HG03064 (cell line): Measurements from ENCODE around the gene RAB41.
"Not testable (repeated sequence)": the region's sequence is repeated elsewhere in the genome, so short reads cannot be mapped to it uniquely, and the experiment has no call there.

Source experiments
- ATAC-seq: cut with Tn5 transposase; IDR thresholded peaks from one replicate; pipeline ENCODE4 v1.9.1; 2021; ENCODE audit warnings: low read depth; ENCODE audit not compliant: unreplicated experiment

The RAB41 gene

DNA sequence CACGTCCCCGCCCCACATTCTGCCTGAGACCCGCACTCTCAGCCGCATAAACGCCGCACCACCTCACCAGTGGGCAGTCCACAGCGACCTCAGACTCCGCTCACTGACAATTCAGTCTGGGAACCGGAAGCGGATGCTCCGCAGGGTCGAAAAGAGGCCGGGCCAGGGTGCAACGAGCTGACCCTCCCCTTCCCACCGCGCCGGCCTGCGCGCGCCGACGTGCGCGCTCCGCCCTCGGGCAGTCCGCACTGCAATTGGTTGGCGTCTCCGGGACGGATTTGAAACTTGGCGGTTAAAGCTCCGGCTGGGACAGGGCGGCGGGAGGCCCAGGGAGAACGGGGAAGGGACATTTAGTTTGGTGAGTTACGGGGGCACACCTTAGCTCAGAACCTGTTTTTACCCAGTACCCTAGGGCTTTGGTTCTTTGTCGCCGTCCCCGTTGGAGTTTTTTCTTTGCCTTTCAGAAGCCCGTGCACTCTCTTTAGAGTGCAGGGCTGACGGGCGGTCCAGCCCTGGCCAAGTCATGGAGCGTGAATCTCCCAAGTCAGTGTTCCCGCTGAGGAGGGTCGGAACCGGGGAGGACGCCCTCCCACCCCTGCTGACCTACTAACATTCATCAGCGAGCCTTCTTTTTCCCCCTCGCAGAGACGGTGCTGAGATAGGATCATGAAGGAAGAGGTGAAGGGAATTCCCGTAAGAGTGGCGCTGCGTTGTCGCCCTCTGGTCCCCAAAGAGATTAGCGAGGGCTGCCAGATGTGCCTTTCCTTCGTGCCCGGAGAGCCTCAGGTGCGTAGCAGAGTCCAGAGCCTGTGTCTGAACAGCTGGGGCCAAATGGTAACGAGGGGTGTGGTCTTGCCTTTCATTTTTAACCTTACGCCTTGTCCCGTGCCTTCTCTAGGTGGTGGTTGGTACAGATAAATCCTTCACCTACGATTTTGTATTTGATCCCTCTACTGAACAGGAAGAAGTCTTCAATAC lies 8.1 kb downstream of the RAB41 start, which contains the start of the genes KIF4A and PDZD11:
KIF4A (plus strand) TSS at position 312 of the 978 bp plus-strand sequence; CDS start at position 667, 355 bp downstream.
PDZD11 (minus strand) TSS at position 135 of the 978 bp plus-strand sequence. CDS start 586 bp downstream, outside the sequence.
- ATAC-seq = peak; percentile 87

DNA sequence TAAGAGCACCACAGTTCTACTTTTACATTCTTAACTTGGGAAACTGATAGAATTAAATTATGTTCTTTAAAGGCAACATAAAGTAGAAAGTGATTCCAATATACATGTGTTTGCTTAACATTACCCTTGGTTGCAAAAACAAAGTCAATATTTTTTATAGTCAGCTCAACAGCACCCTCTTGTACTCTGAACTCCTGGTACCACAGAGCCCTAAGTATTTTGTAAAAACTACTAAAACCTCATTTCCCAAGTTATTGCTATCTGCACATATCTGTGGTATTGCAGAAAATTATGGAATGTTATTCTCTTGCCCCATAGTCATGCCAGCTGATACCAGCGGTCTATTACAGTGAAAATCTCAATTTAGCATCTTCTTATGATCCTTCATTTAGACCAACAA lies 10.8 kb downstream of the RAB41 start:
- no peak for ATAC-seq

DNA sequence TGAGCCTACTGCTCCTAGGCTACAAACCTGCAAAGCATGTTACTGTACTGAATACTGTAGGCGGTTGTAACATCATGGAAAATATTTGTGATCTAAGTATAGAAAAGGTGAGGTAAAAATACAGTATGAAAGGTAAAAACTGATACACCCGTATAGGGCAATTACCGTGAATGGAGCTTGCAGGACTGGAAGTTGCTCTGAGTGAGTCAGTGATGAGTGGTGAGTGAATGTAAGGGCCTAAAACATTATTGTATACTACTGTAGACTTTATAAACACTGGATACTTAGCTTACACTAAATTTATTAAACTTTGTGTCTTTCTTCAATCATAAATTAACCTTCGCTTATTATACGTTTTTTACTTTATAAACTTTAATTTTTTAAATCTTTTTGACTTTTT lies 11.6 kb downstream of the RAB41 start:
- ATAC-seq = no peak

DNA sequence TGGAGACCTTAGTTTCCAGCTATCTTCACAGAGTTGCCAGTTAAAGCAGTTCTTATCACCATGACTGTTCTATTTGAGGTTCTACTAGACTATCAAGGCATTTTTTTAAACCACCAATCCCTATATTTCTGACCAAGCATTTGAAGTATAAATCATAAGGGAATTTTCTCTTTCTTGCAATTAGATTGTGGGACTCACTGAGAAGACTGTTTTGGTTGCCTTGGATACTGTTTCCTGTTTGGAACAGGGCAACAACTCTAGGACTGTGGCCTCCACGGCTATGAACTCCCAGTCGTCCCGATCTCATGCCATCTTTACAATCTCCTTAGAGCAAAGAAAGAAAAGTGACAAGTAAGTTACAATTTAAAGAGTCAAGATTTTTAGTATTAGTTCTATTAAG lies 19.7 kb downstream of the RAB41 start:
- ATAC-seq = no peak

DNA sequence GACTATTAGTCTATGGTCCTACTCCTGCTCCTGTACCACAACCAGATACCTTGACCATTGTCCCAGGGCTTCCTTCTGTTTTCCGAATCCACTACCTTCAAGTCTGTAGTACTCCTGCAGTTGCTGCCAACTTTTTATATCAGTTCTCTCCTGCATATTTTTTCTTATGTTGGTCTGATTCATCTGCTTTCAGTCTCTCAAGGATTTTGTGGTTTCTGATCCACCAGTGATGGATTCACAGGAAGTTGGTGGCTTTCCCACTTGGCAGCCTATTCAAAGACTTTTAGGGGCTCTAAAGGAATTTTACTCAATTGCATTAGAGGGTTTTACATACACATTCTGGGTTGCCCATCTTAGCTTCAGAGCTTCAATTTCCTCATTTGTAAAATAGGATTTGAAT lies 31.5 kb downstream of the RAB41 start:
- ATAC-seq = no peak

DNA sequence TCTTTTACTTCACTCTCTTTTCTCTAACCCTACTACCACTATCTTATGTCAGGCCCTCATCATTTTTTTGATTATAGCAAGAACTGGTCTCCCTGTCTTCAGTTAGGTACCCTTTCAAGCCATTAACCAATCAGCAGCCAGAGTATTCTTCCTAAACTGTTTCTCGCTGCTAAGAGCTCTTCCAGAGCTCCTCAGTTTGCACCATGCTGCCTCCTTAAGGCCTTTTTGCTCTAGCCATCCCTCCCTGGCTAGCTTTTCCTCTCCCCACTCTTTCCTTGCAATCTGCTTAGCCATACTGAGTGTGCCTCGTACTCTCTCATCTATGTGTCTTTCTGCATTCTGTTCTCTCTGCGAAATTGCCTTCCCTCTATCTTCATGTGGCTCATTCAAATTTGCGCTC lies 40.8 kb downstream of the RAB41 start:
- ATAC-seq = no peak

DNA sequence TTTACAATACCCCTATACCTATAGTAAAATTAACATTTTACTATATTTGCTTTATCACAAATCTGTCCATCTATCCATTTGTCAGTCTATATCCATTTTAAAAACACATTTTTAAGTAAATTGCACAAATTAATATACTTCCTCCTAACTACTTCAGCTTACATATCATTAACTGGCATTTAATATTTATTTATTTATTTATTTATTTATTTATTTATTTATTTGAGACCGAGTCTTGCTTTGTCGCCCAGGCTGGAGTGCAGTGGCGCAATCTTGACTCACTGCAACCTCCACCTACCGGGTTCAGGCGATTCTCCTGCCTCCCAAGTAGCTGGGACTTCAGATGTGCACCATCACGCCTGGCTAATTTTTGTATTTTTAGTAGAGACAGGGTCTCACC lies 41.7 kb downstream of the RAB41 start:
- ATAC-seq = not testable (repeated sequence)

DNA sequence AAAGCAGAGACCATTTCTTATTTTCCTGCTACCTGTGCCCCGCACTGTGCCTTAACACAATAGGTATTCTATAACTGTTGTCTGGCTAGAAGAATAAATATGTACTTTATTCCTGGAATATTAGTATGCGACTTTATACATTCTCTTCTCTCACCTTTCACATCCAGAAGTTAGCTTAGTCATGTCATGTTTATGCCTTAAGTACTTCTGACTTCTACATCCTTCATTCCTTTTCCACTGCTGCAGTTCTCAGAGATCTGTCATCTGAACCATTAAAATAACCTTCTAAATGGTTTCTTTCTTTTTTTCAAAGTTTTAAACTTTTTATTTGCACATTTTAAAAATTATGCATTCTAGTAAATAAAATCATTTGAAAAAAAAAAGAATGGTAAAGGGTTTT lies 42.4 kb downstream of the RAB41 start:
- no peak for ATAC-seq

DNA sequence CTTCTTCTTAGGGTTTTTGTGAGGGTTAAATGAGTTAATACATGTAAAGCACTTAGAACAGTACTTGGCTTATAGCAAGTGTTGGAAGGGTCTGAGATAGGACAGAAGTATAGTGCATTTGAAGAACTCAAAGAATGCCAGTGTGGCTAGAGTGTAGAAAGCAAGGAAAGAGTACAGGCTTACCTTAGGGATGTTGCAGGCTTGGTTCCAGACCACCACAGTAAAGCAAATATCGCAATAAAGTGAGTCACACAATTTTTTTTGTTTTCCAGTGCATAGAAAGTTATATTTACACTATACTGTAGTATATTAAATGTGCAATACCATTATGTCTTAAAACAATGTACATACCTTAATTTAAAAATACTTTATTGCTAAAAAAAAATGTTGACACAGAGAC lies 49.2 kb downstream of the RAB41 start:
- no peak for ATAC-seq

DNA sequence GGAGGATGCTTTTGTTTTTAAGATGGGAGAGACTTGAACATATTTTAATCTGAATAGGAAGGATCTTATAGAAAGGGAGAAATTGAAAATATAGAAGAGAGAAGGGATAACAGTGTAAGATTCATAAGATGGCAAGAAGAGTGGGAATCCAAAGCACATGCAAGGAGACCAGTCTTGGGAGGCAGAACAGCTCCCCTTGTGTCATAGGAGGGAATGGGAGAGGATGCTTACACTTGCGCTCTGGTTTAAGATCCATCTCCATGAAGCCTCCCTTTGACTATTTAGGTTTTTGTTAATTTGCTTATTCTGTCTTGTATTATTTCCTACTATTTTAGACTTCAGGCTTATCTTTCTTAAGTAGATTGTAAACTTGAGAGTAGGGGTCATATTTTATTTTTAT lies 50.6 kb downstream of the RAB41 start:
- ATAC-seq = no peak
